Astrocyte (in vitro differentiated cells and primary cell): ENCODE measurements around the gene LUZP2.

Experiments
- EZH2 ChIP-seq: IDR thresholded peaks from 2 replicates; pipeline ENCODE4 v1.6.1; 2012; ENCODE audit warnings: mild to moderate bottlenecking, low read length, inconsistent platforms; ENCODE audit not compliant: insufficient read depth
- TF ChIP-seq, protein P1 (sequence below): IDR thresholded peaks from 2 replicates; pipeline ENCODE4 v1.5.1; 2011; ENCODE audit warnings: low read depth, mild to moderate bottlenecking, inconsistent platforms, low read length, moderate library complexity; ENCODE audit not compliant: insufficient read depth

DNA sequence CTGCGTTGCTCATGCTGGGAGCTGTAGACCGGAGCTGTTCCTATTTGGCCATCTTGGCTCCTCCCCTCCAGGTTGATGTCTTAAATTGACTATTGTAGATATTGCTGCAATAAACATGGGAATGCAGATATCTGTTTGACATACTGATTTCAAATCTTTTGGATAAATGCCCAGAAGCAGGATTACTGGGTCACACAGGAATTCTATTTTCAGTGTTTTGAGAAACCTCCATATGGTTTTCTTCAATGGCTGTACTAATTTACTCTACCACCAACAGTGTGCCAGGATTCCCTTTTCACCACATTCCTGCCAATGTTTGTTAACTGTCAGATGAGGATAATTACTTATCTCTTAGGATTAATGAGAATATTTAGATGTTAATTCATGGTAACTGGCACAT, 467.0 kb downstream of the LUZP2 start:
- TF ChIP-seq EZH2, result no peak
- TF ChIP-seq, protein P1, sequence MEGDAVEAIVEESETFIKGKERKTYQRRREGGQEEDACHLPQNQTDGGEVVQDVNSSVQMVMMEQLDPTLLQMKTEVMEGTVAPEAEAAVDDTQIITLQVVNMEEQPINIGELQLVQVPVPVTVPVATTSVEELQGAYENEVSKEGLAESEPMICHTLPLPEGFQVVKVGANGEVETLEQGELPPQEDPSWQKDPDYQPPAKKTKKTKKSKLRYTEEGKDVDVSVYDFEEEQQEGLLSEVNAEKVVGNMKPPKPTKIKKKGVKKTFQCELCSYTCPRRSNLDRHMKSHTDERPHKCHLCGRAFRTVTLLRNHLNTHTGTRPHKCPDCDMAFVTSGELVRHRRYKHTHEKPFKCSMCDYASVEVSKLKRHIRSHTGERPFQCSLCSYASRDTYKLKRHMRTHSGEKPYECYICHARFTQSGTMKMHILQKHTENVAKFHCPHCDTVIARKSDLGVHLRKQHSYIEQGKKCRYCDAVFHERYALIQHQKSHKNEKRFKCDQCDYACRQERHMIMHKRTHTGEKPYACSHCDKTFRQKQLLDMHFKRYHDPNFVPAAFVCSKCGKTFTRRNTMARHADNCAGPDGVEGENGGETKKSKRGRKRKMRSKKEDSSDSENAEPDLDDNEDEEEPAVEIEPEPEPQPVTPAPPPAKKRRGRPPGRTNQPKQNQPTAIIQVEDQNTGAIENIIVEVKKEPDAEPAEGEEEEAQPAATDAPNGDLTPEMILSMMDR, result no peak
